GM12864 (cell line): ENCODE results near the gene TMEM238.

Experiments used
- DNase-seq: peaks from one replicate; pipeline ENCODE4 v3.0.0-alpha.2; 2011; ENCODE audit warnings: low read depth
- H3K4me3 ChIP-seq: 2 replicates; pipeline ENCODE4 v1.5.1; 2011; ENCODE audit warnings: mild to moderate bottlenecking, low read depth, low read length, control low read depth
- CTCF ChIP-seq: IDR thresholded peaks from 2 replicates; pipeline ENCODE4 v1.5.1; 2011; ENCODE audit warnings: low read depth, mild to moderate bottlenecking, moderate library complexity, low read length, control low read depth, inconsistent platforms; ENCODE audit errors: missing control alignments

The TMEM238 gene

GRCh38 chr19:55384131-55384919 is at the start of gene TMEM238:
TMEM238 (minus strand) TSS chr19:55384292; CDS start chr19:55384259, 33 bp downstream.
- H3K4me3 ChIP-seq = peak within 1 kb of the TSS; percentile 67

DNA sequence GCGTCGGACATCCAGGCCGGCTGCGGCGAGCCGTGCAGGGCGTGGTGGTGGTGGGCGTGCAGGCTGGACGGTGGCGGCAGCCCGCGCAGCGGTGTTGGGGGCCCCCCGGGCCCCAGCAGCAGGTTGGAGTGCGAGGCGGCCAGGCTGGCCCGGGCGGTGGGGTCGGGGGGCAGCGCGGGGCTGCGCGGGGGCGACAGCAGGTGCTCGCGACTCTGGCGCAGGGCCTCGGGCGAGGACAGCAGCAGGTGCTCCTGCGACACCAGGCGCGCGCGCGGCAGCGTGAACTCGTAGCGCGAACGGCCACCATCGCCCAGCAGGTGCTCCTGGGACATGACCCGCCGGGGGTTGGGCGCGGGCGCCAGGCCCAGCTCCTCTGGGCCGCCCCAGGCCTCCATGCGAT is 49.2 kb upstream of the TMEM238 start:
- no peak for DNase-seq
- no peak for TF ChIP-seq CTCF
- H3K4me3 ChIP-seq = no peak overlapping the region

More at GRCh38 chr19:55384131-55384919, at the start of gene TMEM238:
- TF ChIP-seq CTCF = no peak
- no peak for DNase-seq

- H3K4me3 ChIP-seq = no peak overlapping the region
- TF ChIP-seq CTCF = no peak
- no peak for DNase-seq
These were observed 48.3 kb upstream of the TMEM238 start for GRCh38 chr19:55432241-55432959.

GRCh38 chr19:55431183-55431582 is 47.1 kb upstream of the TMEM238 start:
- no peak for DNase-seq
- H3K4me3 ChIP-seq = no peak overlapping the region
- no peak for TF ChIP-seq CTCF

DNA sequence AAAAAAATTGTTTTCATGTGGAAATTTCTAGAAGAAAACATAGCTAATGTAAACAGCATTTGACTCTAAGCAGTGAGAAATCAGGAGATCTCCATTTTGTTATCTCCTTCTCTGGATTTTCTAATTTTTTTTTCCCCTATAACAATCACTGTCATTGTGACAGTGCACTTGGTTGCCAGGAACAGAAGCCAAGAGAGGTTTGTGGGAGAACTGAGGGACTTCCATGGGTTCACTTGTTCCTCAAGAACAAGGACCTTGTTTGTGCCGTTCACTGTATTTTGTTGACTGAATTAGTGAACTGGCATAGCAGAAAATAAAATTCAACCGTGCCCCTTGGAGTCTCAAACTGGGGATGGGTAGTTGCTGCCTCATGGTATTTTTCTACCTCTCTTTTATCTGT is 42.0 kb upstream of the TMEM238 start:
- TF ChIP-seq CTCF = no peak
- DNase-seq = no peak
- H3K4me3 ChIP-seq = no peak overlapping the region

- no peak for TF ChIP-seq CTCF
- H3K4me3 ChIP-seq = no peak overlapping the region
- no peak for DNase-seq
These were observed 40.4 kb upstream of the TMEM238 start for GRCh38 chr19:55424518-55424917.
